Measurements from ENCODE around the gene PEAK3.

PEAK3 gene

GRCh38 chr19:2251106-2252054, 30.6 kb downstream of the PEAK3 start:
- FAIRE-seq (no peak), DNase-seq (ENCODE audit: insufficient read length, low spot score) (no peak)
- TF ChIP-seq, protein P1, sequence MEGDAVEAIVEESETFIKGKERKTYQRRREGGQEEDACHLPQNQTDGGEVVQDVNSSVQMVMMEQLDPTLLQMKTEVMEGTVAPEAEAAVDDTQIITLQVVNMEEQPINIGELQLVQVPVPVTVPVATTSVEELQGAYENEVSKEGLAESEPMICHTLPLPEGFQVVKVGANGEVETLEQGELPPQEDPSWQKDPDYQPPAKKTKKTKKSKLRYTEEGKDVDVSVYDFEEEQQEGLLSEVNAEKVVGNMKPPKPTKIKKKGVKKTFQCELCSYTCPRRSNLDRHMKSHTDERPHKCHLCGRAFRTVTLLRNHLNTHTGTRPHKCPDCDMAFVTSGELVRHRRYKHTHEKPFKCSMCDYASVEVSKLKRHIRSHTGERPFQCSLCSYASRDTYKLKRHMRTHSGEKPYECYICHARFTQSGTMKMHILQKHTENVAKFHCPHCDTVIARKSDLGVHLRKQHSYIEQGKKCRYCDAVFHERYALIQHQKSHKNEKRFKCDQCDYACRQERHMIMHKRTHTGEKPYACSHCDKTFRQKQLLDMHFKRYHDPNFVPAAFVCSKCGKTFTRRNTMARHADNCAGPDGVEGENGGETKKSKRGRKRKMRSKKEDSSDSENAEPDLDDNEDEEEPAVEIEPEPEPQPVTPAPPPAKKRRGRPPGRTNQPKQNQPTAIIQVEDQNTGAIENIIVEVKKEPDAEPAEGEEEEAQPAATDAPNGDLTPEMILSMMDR (IDR thresholded peaks at IDR 0.05; ENCODE audit: insufficient read depth, missing control alignments), result no peak

- TF ChIP-seq, protein P1 (IDR thresholded peaks at IDR 0.05; ENCODE audit: insufficient read depth, missing control alignments), result no peak
- no peak for FAIRE-seq
- no peak for DNase-seq (ENCODE audit: insufficient read length, low spot score)
These were observed 31.2 kb downstream of the PEAK3 start for GRCh38 chr19:2250766-2251105.

DNA sequence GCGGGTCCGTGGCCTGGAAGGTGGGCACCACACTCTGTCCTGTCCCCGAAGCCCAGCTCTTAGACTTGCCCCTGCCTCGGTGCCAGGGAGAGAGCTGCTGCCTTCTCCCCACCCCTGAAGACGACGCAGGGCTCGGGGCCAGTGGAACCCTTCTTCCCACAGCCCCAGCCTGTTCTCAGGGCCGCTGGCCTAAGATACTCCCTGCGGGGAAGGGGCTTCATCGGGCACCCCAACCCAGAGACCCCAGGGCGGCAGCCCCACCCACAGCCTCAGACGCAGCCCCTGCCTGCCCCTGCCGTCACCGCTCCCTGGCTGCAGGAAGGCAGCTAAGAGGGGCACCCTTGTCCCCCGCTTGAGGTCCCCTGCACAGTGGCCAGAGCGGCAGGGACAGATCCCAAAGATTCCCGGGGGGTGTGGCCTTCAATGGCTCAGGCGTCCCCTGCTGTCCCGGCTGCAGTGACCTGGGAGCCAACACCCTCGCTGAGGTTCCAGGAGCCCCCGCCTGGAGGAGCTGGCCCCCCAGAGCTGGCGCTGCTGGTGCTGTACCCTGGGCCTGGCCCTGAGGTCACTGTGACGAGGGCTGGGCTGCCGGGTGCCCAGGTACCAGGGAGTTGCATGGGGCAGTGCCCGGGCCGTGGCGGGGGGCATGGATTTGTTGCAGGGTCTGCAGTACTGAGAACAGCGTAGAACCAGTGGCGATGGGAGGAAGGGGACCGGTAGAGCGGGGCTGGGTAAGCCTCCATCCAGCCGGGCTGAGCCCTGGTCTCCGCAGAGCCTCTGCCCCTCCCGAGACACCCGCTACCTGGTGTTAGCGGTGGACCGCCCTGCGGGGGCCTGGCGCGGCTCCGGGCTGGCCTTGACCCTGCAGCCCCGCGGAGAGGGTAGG, 31.9 kb downstream of the PEAK3 start:
- FAIRE-seq (no peak), DNase-seq (ENCODE audit: insufficient read length, low spot score) (no peak)
- TF ChIP-seq, protein P1 (IDR thresholded peaks at IDR 0.05; ENCODE audit: insufficient read depth, missing control alignments), result no peak

- DNase-seq (ENCODE audit: insufficient read length, low spot score) (no peak), FAIRE-seq (no peak)
- TF ChIP-seq, protein P1 (IDR thresholded peaks at IDR 0.05; ENCODE audit: insufficient read depth, missing control alignments), result no peak
These were observed 32.7 kb downstream of the PEAK3 start, which contains the start of gene AMH for GRCh38 chr19:2249010-2249866. AMH (plus strand) TSS chr19:2249323; CDS start chr19:2249333, 10 bp downstream.

DNA sequence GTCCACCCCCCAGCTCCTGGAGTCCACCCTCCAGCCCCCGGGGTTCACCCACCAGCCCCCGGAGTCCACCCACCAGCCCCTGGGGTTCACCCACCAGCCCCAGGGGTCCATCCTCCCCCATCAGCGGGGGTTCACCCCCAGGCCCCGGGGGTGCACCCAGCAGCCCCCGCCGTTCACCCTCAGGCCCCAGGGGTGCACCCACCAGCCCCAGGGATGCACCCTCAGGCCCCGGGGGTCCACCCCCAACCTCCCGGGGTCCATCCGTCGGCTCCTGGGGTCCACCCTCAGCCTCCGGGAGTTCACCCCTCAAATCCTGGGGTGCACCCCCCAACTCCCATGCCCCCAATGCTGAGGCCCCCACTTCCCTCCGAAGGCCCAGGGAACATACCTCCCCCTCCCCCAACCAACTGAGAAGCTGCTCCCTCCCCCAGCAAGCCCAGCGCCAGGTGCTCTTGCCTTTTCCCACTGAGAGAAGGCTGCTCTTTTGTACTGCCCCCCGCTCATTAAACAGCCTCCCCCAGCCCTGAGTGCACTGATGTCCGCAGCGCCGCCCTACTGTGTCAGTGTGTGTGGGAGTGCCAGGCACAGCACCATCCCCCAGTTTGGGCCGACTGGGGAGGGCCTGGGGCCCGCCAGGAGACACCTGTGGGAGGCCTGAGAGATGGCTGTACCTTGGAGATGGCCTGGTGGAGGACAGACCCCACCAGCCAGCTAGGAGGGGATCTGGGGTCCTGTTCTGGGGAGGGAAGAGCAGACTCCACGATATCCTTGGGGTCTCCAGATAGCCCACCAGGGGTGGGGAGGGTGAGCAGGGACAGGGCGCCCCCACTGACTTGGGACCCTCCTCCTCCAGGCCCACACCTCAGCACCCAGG, 33.6 kb downstream of the PEAK3 start:
- no peak for FAIRE-seq
- TF ChIP-seq, protein P1 (IDR thresholded peaks at IDR 0.05; ENCODE audit: insufficient read depth, missing control alignments), result no peak
- no peak for DNase-seq (ENCODE audit: insufficient read length, low spot score)

Measured in D721Med (cell line).